ENCODE measurements around the gene CACNG8. TPM values are rescaled to one million over a fixed set of nuclear protein-coding genes. Genes with fewer than 3 reads are reported as not detected.
A peak's percentile ranks its signal among the peaks of the same experiment; 100 is the strongest.

The CACNG8 gene
- total RNA-seq, 1 donor from 2014 or later: not detected

DNA sequence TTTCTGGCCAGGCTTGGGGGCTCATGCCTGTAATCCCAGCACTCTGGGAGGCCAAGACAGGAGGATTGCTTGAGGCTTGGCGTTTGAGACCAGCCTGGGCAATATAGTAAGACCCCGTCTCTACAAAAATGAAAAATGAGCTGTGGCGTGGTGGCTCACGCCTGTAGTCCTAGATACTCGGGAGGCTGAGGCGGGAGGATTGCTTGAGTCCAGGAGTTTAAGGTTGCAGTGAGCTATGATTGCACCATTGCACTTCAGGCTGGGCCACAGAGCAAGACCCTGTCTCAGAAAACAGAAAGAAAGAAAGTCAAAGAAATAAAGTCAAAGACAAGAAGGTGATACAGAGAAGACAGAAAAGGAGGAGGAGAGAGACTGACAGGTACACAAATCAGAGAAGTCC, 26.2 kb downstream of the CACNG8 start:
- ChIA-PET POLR2A (no interaction called here), CTCF (no interaction called here)
- intact Hi-C loops (cut with micrococcal nuclease): no loop called here
- Mint-ChIP-seq H3K9me3 (no peaks in the 10 kb centered on the region), H3K4me1 (no peaks in the 10 kb centered on the region), H3K4me3 (no peak overlapping the region), H3K36me3 (ENCODE audit: low read depth) (no peaks in the 10 kb centered on the region), H3K27ac (no peak overlapping the region), H3K27me3 (peaks cover 18% of the 10 kb centered on the region)
- no peak for ATAC-seq (ENCODE audit: low read depth)
- TF ChIP-seq, protein P1, sequence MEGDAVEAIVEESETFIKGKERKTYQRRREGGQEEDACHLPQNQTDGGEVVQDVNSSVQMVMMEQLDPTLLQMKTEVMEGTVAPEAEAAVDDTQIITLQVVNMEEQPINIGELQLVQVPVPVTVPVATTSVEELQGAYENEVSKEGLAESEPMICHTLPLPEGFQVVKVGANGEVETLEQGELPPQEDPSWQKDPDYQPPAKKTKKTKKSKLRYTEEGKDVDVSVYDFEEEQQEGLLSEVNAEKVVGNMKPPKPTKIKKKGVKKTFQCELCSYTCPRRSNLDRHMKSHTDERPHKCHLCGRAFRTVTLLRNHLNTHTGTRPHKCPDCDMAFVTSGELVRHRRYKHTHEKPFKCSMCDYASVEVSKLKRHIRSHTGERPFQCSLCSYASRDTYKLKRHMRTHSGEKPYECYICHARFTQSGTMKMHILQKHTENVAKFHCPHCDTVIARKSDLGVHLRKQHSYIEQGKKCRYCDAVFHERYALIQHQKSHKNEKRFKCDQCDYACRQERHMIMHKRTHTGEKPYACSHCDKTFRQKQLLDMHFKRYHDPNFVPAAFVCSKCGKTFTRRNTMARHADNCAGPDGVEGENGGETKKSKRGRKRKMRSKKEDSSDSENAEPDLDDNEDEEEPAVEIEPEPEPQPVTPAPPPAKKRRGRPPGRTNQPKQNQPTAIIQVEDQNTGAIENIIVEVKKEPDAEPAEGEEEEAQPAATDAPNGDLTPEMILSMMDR (IDR thresholded peaks at IDR 0.05): no peak
- DNase-seq: no peak

DNA sequence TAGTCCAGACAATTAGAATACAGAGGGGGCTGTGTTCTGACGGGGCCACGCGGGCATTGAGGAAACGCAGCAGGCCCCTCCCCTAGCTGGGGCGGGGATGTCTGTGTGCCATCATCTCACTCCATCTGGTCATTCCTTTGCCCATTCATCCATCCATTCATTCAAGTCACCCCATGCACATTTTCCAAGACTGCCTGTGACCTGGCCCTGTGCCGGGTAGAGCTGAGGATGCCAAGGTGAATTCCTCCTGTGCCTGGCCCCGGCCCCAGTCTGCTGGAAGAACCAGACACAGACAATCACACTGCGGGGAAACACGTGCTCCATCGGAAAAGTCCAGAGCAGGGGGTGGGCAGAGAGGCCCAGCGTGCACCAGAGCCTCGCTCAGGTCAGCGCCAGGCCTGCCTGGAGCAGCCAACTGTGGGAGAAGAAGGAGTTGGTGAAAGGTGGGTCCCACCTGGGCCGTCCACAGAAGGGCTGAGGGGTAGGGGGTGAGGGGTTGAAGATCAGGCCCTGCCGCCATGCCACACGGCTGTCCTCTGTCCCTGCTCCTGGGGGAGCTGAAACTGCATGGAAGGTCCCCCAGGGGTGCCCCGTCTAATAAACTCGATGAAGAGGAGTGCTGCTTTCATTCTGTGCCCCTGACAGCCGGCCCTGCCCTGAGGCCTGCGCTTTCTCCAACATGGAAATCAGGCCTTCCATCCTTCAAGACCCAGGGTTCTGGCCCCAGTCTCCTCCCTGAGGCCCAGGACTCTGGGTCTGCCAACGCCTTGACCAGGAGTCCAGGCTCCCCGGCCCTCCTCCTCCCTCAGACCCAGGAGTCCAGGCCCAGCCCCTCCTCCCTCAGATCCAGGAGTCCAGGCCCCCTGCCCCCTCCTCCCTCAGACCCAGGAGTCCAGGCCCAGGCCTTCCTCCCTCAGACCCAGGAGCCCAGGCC, 27.1 kb downstream of the CACNG8 start:
- DNase-seq: no peak
- TF ChIP-seq, protein P1 (IDR thresholded peaks at IDR 0.05): no peak
- H3K4me3 Mint-ChIP-seq: no peak overlapping the region
- H3K36me3 Mint-ChIP-seq (ENCODE audit: low read depth): no peaks in the 10 kb centered on the region
- intact Hi-C loops (cut with micrococcal nuclease): no loop called here
- ChIA-PET POLR2A (no interaction called here), CTCF (no interaction called here)
- ATAC-seq (ENCODE audit: low read depth): no peak
- H3K4me1 Mint-ChIP-seq: no peaks in the 10 kb centered on the region
- peaks cover 23% of the 10 kb centered on the region for H3K27me3 Mint-ChIP-seq
- H3K27ac Mint-ChIP-seq: no peak overlapping the region
- no peaks in the 10 kb centered on the region for H3K9me3 Mint-ChIP-seq

DNA sequence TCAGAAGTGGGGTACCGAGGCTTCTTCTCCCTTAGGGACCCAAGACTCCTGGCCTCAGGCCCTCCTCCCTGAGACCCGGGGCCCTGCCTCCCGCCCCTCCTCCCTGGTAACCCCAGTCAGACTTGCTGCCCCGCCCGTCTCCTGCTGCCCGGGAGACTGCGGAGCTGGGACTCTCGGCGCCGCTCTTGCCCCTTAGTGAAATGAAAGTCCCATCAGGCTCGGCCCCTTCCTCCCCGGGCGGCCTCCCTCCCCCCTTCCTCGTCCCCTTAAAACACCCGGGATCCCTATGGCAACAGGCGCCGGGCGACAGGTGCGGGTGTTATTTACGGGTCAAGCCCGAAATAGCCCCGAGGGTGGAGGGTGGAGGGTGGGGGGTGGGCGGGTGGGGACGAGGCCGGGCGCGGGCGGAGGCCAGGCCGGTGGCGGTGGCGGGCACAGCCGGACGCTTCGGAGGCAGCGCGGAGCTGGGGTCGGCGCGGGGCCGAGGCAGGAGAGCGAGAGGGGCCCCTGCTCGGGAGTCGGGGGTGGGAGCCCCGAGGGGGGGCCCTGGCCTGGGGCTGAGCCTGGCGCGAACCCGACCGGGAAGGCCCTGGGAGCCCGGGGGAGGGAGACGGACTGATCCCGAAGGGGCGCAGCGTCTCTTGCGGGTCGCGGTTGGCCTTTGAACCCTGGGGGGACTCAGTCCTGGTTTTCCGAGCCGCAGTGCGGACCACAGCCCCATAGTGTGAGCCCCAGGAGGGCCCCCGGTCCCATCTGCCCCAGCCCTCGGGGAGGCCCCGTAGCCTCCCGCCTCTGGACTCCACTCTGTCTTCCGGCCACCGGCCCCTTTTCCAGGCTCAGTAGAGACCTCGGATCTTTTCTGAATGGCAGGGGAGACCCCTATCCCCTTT, 28.7 kb downstream of the CACNG8 start, which contains the start of gene CACNG6:
TSS of gene CACNG6 (plus strand) at position 414 of the 890 bp plus-strand sequence. CDS start 1,241 bp downstream, outside the sequence.
- ChIA-PET CTCF (no interaction called here), POLR2A (no interaction called here)
- Mint-ChIP-seq H3K4me1 (no peaks in the 10 kb centered on the region), H3K27me3 (peaks cover 30% of the 10 kb centered on the region), H3K4me3 (peak within 1 kb of the TSS; percentile 12), H3K36me3 (ENCODE audit: low read depth) (no peaks in the 10 kb centered on the region), H3K9me3 (no peaks in the 10 kb centered on the region), H3K27ac (no peak within 1 kb of the TSS)
- intact Hi-C loops (cut with micrococcal nuclease): no loop called here
- no peak for DNase-seq
- TF ChIP-seq, protein P1 (IDR thresholded peaks at IDR 0.05): no peak
- no peak for ATAC-seq (ENCODE audit: low read depth)

DNA sequence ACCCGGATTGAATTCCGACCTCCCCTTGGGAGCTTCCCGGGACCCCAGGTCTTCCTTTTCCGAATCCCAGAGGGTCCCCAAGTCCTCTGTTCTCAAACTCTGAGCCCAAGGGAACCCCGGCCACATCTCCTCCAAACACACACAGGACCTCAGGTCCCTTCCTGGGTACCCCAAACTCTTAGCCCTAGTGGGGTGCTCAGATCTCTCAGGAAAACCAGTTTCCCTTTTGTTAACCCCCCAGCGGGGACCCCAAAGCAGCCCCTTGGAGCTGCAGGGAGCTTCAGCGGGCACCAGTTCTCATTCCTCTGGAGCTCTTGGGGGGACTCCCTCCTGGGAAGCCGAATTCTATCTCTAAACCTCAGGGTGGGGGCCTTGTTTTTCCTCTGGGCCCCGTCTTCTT, 29.5 kb downstream of the CACNG8 start:
- TF ChIP-seq, protein P1 (IDR thresholded peaks at IDR 0.05): no peak
- H3K4me1 Mint-ChIP-seq: no peaks in the 10 kb centered on the region
- H3K27ac Mint-ChIP-seq: no peak overlapping the region
- H3K4me3 Mint-ChIP-seq: no peak overlapping the region
- DNase-seq (no peak), ATAC-seq (ENCODE audit: low read depth) (no peak)
- POLR2A ChIA-PET: no interaction called here
- intact Hi-C loops (cut with micrococcal nuclease): no loop called here
- CTCF ChIA-PET: no interaction called here
- no peaks in the 10 kb centered on the region for H3K9me3 Mint-ChIP-seq
- peaks cover 30% of the 10 kb centered on the region for H3K27me3 Mint-ChIP-seq
- H3K36me3 Mint-ChIP-seq (ENCODE audit: low read depth): no peaks in the 10 kb centered on the region

DNA sequence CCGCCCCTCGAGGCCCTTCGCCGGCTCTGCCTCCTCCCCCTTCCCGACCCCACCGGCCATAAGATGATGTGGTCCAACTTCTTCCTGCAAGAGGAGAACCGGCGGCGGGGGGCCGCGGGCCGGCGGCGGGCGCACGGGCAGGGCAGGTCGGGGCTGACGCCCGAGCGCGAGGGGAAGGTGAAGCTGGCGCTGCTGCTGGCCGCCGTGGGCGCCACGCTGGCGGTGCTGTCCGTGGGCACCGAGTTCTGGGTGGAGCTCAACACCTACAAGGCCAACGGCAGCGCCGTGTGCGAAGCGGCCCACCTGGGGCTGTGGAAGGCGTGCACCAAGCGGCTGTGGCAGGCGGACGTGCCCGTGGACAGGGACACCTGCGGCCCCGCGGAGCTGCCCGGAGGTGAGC, 30.1 kb downstream of the CACNG8 start:
- CTCF ChIA-PET: no interaction called here
- no peak overlapping the region for H3K4me3 Mint-ChIP-seq
- no peak for ATAC-seq (ENCODE audit: low read depth)
- peaks cover 32% of the 10 kb centered on the region for H3K27me3 Mint-ChIP-seq
- DNase-seq: no peak
- POLR2A ChIA-PET: interaction anchor here (0.6 kb wide), 1 partner anchor 35 kb away, joined by 12 read pairs; no protein-coding TSS in a partner anchor
- intact Hi-C loops (cut with micrococcal nuclease): no loop called here
- H3K36me3 Mint-ChIP-seq (ENCODE audit: low read depth): no peaks in the 10 kb centered on the region
- H3K27ac Mint-ChIP-seq: no peak overlapping the region
- TF ChIP-seq, protein P1 (IDR thresholded peaks at IDR 0.05): no peak
- no peaks in the 10 kb centered on the region for H3K9me3 Mint-ChIP-seq
- H3K4me1 Mint-ChIP-seq: no peaks in the 10 kb centered on the region

All from activated B cell treated with CpG ODN at 0.5 μM for 24 hours (primary cell).